H1 (cell line): ENCODE measurements around the gene WFDC1. TPM values are rescaled to one million over a fixed set of nuclear protein-coding genes. Genes with fewer than 3 reads are reported as not detected.

Experiments
- CTCF ChIA-PET: fragments of 300-600 bp; sonication (Branson Sonifier 250); formaldehyde crosslinking; loops from one replicate; lab custom pipeline; 2021; ENCODE audit not compliant: partially characterized antibody; lab: Charles Lee
- POLR2A ChIA-PET: fragments of 300-600 bp; sonication (Branson Sonifier 250); formaldehyde crosslinking; loops from one replicate; lab custom pipeline; 2021; ENCODE audit warnings: inconsistent platforms; ENCODE audit not compliant: partially characterized antibody; lab: Charles Lee
- DNase-seq, 2 experiments: peaks; one replicate each; pipeline versions ENCODE4 v3.0.0 to v3.0.0-alpha.2; 2010 to 2022; ENCODE audit warnings: low spot score in 2 of 2, low read depth in 1 of 2, mixed read lengths in 1 of 2
- FAIRE-seq: peaks from 2 replicates; lab custom pipeline; 2011; peaks lifted over from hg19 to GRCh38; lab: Jason Lieb, UNC
- H2AFZ ChIP-seq: 2 replicates; pipeline ENCODE4 v1.8.1; 2012; ENCODE audit warnings: low read length, inconsistent platforms
- H2AK5ac ChIP-seq: 2 replicates; pipeline ENCODE4 v1.6.1; 2013; ENCODE audit warnings: low read depth, low read length
- H2BK120ac ChIP-seq: replicated peaks from 2 replicates; pipeline ENCODE3; 2013; ENCODE audit warnings: low read depth, low read length, inconsistent platforms
- H2BK12ac ChIP-seq: 2 replicates; pipeline ENCODE4 v1.6.1; 2013; ENCODE audit warnings: low read depth, low read length
- H2BK15ac ChIP-seq: 2 replicates; pipeline ENCODE4 v1.6.1; 2013; ENCODE audit warnings: low read length
- H2BK20ac ChIP-seq: 2 replicates; pipeline ENCODE4 v1.6.1; 2013; ENCODE audit warnings: low read length
- H2BK5ac ChIP-seq: 2 replicates; pipeline ENCODE4 v1.6.1; 2013; ENCODE audit warnings: low read depth, low read length
- H3K14ac ChIP-seq: 2 replicates; pipeline ENCODE4 v1.6.1; 2013; ENCODE audit warnings: inconsistent platforms; ENCODE audit not compliant: insufficient read length
- H3K18ac ChIP-seq: 2 replicates; pipeline ENCODE4 v1.6.1; 2013; ENCODE audit warnings: low read length; ENCODE audit errors: extremely low read depth
- H3K23ac ChIP-seq: 2 replicates; pipeline ENCODE4 v1.6.1; 2013; ENCODE audit warnings: inconsistent platforms; ENCODE audit not compliant: insufficient read length
- H3K23me2 ChIP-seq: 2 replicates; pipeline ENCODE4 v1.6.1; 2013; ENCODE audit warnings: low read depth, low read length
- H3K27ac ChIP-seq: 2 replicates; pipeline ENCODE4 v1.6.1; 2011; ENCODE audit warnings: low read depth, low read length, inconsistent platforms
- H3K27me3 ChIP-seq, 4 experiments: replicated peaks in 1 of 4; 1 replicate in 1 of 4; 2 replicates in 3 of 4; pipeline versions ENCODE4 v1.6.1 to v1.8.1; 2011 to 2013; ENCODE audit warnings: low read length in 3 of 4, mild to moderate bottlenecking in 3 of 4, inconsistent platforms in 2 of 4, mixed read lengths in 2 of 4, moderate library complexity in 1 of 4; ENCODE audit not compliant: control insufficient read depth in 3 of 4, insufficient read depth in 3 of 4; ENCODE audit errors: extremely low read depth in 1 of 4
- H3K36me3 ChIP-seq, 4 experiments: 2 replicates each; pipeline versions ENCODE4 v1.6.1 to v1.8.1; 2011 to 2013; ENCODE audit warnings: mild to moderate bottlenecking in 4 of 4, low read length in 3 of 4, moderate library complexity in 2 of 4, control low read depth in 1 of 4, inconsistent platforms in 1 of 4; ENCODE audit not compliant: insufficient read depth in 4 of 4, control insufficient read depth in 2 of 4
- H3K4ac ChIP-seq: replicated peaks from 2 replicates; pipeline ENCODE3; 2013; ENCODE audit warnings: low read length, low read depth, mixed read lengths, inconsistent platforms; ENCODE audit not compliant: insufficient read length
- H3K4me1 ChIP-seq, 4 experiments: replicated peaks in 1 of 4; 1 replicate in 1 of 4; 2 replicates in 3 of 4; pipeline versions ENCODE4 v1.6.1 to v1.8.1; 2011 to 2013; ENCODE audit warnings: low read length in 3 of 4, inconsistent platforms in 2 of 4, mixed read lengths in 1 of 4; ENCODE audit not compliant: insufficient read depth in 4 of 4, control insufficient read depth in 3 of 4
- H3K4me2 ChIP-seq, 2 experiments: 2 replicates each; pipeline versions ENCODE4 v1.6.1 to v1.8.1; 2011 to 2013; ENCODE audit warnings: low read depth in 2 of 2, low read length in 2 of 2, control low read depth in 1 of 2, inconsistent platforms in 1 of 2, mild to moderate bottlenecking in 1 of 2; ENCODE audit not compliant: insufficient read depth in 1 of 2
- H3K4me3 ChIP-seq, 4 experiments: fragments of 200-600, 300-600 bp in 1 of 4; sonication (generic), shearing (Covaris generic), sonication (Bioruptor Twin) in 1 of 4; 2 replicates each; pipeline versions ENCODE4 v1.5.1 to v1.8.1; 2011 to 2016; ENCODE audit warnings: low read length in 4 of 4, low read depth in 3 of 4, control low read depth in 2 of 4, inconsistent platforms in 2 of 4, mild to moderate bottlenecking in 2 of 4, mixed read lengths in 1 of 4, moderate library complexity in 1 of 4; ENCODE audit not compliant: insufficient read depth in 2 of 4; ENCODE audit errors: extremely low read depth in 1 of 4
- H3K56ac ChIP-seq: replicated peaks from 2 replicates; pipeline ENCODE3; 2013; ENCODE audit warnings: low read depth, mild to moderate bottlenecking, mixed read lengths, low read length, inconsistent platforms; ENCODE audit not compliant: insufficient read length
- H3K79me1 ChIP-seq: 2 replicates; pipeline ENCODE4 v1.6.1; 2013; ENCODE audit warnings: low read depth, low read length, control low read depth
- H3K79me2 ChIP-seq, 2 experiments: 2 replicates each; pipeline versions ENCODE4 v1.6.1 to v1.8.1; 2012 to 2013; ENCODE audit warnings: low read length in 2 of 2, mild to moderate bottlenecking in 2 of 2, inconsistent platforms in 1 of 2; ENCODE audit not compliant: insufficient read depth in 2 of 2, control insufficient read depth in 1 of 2
- H3K9ac ChIP-seq, 4 experiments: replicated peaks in 1 of 4; 1 replicate in 1 of 4; 2 replicates in 3 of 4; pipeline versions ENCODE4 v1.6.1 to v1.8.1; 2011 to 2013; ENCODE audit warnings: low read depth in 3 of 4, low read length in 3 of 4, control low read depth in 2 of 4, mild to moderate bottlenecking in 2 of 4, moderate library complexity in 2 of 4, inconsistent platforms in 1 of 4; ENCODE audit errors: extremely low read depth in 1 of 4
- H3K9me3 ChIP-seq, 2 experiments: 2 replicates each; pipeline versions ENCODE4 v1.6.1 to v1.8.1; 2012 to 2013; ENCODE audit warnings: mild to moderate bottlenecking in 2 of 2, moderate library complexity in 2 of 2, control low read depth in 1 of 2, inconsistent platforms in 1 of 2, low read depth in 1 of 2, low read length in 1 of 2, mixed read lengths in 1 of 2; ENCODE audit not compliant: insufficient read depth in 2 of 2
- H4K20me1 ChIP-seq, 2 experiments: replicated peaks in 1 of 2; 2 replicates each; pipeline versions ENCODE3 to v1.8.1; 2011 to 2013; ENCODE audit warnings: inconsistent platforms in 2 of 2, low read length in 2 of 2, mild to moderate bottlenecking in 1 of 2; ENCODE audit not compliant: insufficient read depth in 2 of 2, control insufficient read depth in 1 of 2
- H4K5ac ChIP-seq: 2 replicates; pipeline ENCODE4 v1.6.1; 2013; ENCODE audit warnings: low read length, low read depth, mixed read lengths, inconsistent platforms; ENCODE audit not compliant: insufficient read length
- H4K8ac ChIP-seq: 2 replicates; pipeline ENCODE4 v1.8.0; 2013; ENCODE audit warnings: mild to moderate bottlenecking, moderate library complexity, low read length, inconsistent platforms; ENCODE audit not compliant: insufficient read depth; ENCODE audit errors: extremely low read depth
- H4K91ac ChIP-seq: replicated peaks from 2 replicates; pipeline ENCODE3; 2013; ENCODE audit warnings: low read length, mixed read lengths, inconsistent platforms; ENCODE audit not compliant: insufficient read length
- CHD2 ChIP-seq: IDR thresholded peaks from 2 replicates; pipeline ENCODE4 v1.6.1; 2012; ENCODE audit warnings: low read length, improper control_type of control experiment
- WGBS, 2 experiments: shearing (Covaris generic) in 1 of 2; methylation state at CpG; one replicate each; pipeline versions ENCODE4 v1.1.6 to v1.1.7; 2013 to 2015; ENCODE audit warnings: low lambda C conversion rate in 2 of 2, mixed read lengths in 2 of 2, inconsistent platforms in 1 of 2, low coverage in 1 of 2, missing lambda C conversion rate in 1 of 2; ENCODE audit not compliant: insufficient replicate concordance in 2 of 2, insufficient coverage in 1 of 2, insufficient read length in 1 of 2; ENCODE audit errors: extremely low coverage in 1 of 2, missing lambda C conversion rate in 1 of 2; 5-methylcytosine and 5-hydroxymethylcytosine counted together
- polyA plus RNA-seq, 7 experiments: library from polyadenylated mRNA; depleted of rRNA in 3 of 7; stranded (reverse) in 5 of 7; unstranded in 2 of 7; fragments of >200 nt in 5 of 7; fragments of 200-250 nt in 2 of 7; gene quantifications; 1 replicate in 5 of 7; 2 replicates in 1 of 7; 4 replicates in 1 of 7; pipeline versions ENCODE4 v1.2.1 to v1.2.3, GENCODE V29; 2011 to 2013; ENCODE audit warnings: missing spikeins in 2 of 7, mixed read lengths in 2 of 7
- total RNA-seq: library from RNA; stranded (reverse); fragmentation: NEBNext Ultra II Directional; extraction: Animal tissue kit (Norgen Biotek cat#: 25700); gene quantifications from 2 replicates; pipeline ENCODE4 v1.2.1, GENCODE V29; 2021

The WFDC1 gene
- total and polyA plus RNA-seq, 2 of the 8 experiments (the other 6 are each of a cell fraction or from before 2014, with no cell fraction given) = 0.70 to 1.1 TPM

GRCh38 chr16:84350685-84351400 is 56.2 kb downstream of the WFDC1 start:
- H3K4me3 ChIP-seq = no peak overlapping the region
- no peak overlapping the region for H4K5ac ChIP-seq
- H3K9me3 ChIP-seq = no peaks in the 10 kb centered on the region
- no peak overlapping the region for H3K27ac ChIP-seq
- peaks cover 0 to 3% (median 1%) of the 10 kb centered on the region in 4 experiments; a peak in 1 of 7 replicates for H3K4me1 ChIP-seq
- CTCF ChIA-PET = interaction anchor here (0.6 to 1.3 kb wide), 3 partner anchors 16 to 132 kb away, joined by 3 to 4 read pairs (median 3); no protein-coding TSS in a partner anchor
- H3K27me3 ChIP-seq = no peaks in the 10 kb centered on the region
- H4K91ac ChIP-seq = no peak overlapping the region
- no peak overlapping the region for H3K4me2 ChIP-seq
- no peak overlapping the region for H2BK15ac ChIP-seq
- H3K23ac ChIP-seq = peak overlapping the region; percentile 21
- H2BK5ac ChIP-seq = no peak overlapping the region
- no peak for TF ChIP-seq CHD2
- H3K9ac ChIP-seq = no peak overlapping the region
- POLR2A ChIA-PET = no interaction called here
- no peak for FAIRE-seq
- H3K23me2 ChIP-seq = peaks cover 5% of the 10 kb centered on the region; the same call in 1 of the 2 replicates
- H3K14ac ChIP-seq = no peak overlapping the region
- H2AK5ac ChIP-seq = no peak overlapping the region
- H2BK120ac ChIP-seq = no peak overlapping the region
- H2BK20ac ChIP-seq = no peak overlapping the region
- WGBS, 2 experiments = 88% methylated on average over 15 of the region's 16 CpGs; no CpG with 5 or more reads in 1 of the 2 experiments
- 0 out of 2 replicates have a peak overlapping the region, but pooled peaks have one; percentile 21 for H4K8ac ChIP-seq
- no peaks in the 10 kb centered on the region for H3K79me2 ChIP-seq
- no peak overlapping the region for H2AFZ ChIP-seq
- no peak overlapping the region for H3K18ac ChIP-seq
- DNase-seq = no peak
- H4K20me1 ChIP-seq = no peaks in the 10 kb centered on the region
- no peak overlapping the region for H3K56ac ChIP-seq
- no peaks in the 10 kb centered on the region for H3K36me3 ChIP-seq
- no peak overlapping the region for H3K4ac ChIP-seq
- no peak overlapping the region for H2BK12ac ChIP-seq
- H3K79me1 ChIP-seq = no peaks in the 10 kb centered on the region
